Activated T-helper 9 cell treated with anti-CD3 and anti-CD28 coated beads, Interleukin-2, amount 50 U/mL, for 16 hours (primary cell): Measurements from ENCODE around the gene NCOA6.
A peak's percentile ranks its signal among the peaks of the same experiment; 100 is the strongest.
"Not testable (repeated sequence)": the region's sequence is repeated elsewhere in the genome, so short reads cannot be mapped to it uniquely, and the experiment has no call there.

Experiments
- DNase-seq: peaks from one replicate; pipeline ENCODE4 v3.0.0-alpha.2; 2020; ENCODE audit warnings: low read depth

Gene NCOA6

GRCh38 chr20:34829191-34829590 is 3.7 kb upstream of the NCOA6 start:
- no peak for DNase-seq

- peak; percentile 64 for DNase-seq
Observed at GRCh38 chr20:34824806-34825529, 483 bp downstream of the NCOA6 start.

- DNase-seq, result peak; percentile 59
Observed at GRCh38 chr20:34824452-34824805, 1.0 kb downstream of the NCOA6 start.

GRCh38 chr20:34824026-34824425 is 1.4 kb downstream of the NCOA6 start:
- no peak for DNase-seq

GRCh38 chr20:34820805-34821578 is 4.5 kb downstream of the NCOA6 start:
- DNase-seq, result no peak

- DNase-seq, result no peak
Observed at GRCh38 chr20:34817801-34818200, 7.7 kb downstream of the NCOA6 start.

GRCh38 chr20:34817072-34817471 is 8.4 kb downstream of the NCOA6 start:
- no peak for DNase-seq

GRCh38 chr20:34815636-34816035 is 9.8 kb downstream of the NCOA6 start:
- DNase-seq, result no peak

- DNase-seq, result no peak
Observed at GRCh38 chr20:34808583-34808982, 16.9 kb downstream of the NCOA6 start.

- not testable (repeated sequence) for DNase-seq
Observed at GRCh38 chr20:34807944-34808465, 17.4 kb downstream of the NCOA6 start.

- DNase-seq, result no peak
Observed at GRCh38 chr20:34806255-34806654, 19.2 kb downstream of the NCOA6 start.

- no peak for DNase-seq
Observed at GRCh38 chr20:34798871-34799270, 26.6 kb downstream of the NCOA6 start.

GRCh38 chr20:34798328-34798727 is 27.1 kb downstream of the NCOA6 start:
- DNase-seq, result no peak

- no peak for DNase-seq
Observed at GRCh38 chr20:34797012-34797995, 28.1 kb downstream of the NCOA6 start.

- DNase-seq, result no peak
Observed at GRCh38 chr20:34794006-34794585, 31.4 kb downstream of the NCOA6 start.

GRCh38 chr20:34792687-34793363 is 32.6 kb downstream of the NCOA6 start:
- no peak for DNase-seq

GRCh38 chr20:34791289-34792020 is 34.0 kb downstream of the NCOA6 start:
- no peak for DNase-seq

GRCh38 chr20:34781220-34781619 is 44.2 kb downstream of the NCOA6 start:
- DNase-seq, result no peak

GRCh38 chr20:34780291-34780690 is 45.2 kb downstream of the NCOA6 start:
- DNase-seq, result not testable (repeated sequence)

GRCh38 chr20:34776177-34776576 is 49.3 kb downstream of the NCOA6 start:
- no peak for DNase-seq
